GM13976 (cell line): ENCODE results near the gene SSR2.

Experiments used
- DNase-seq: peaks from one replicate; pipeline ENCODE4 v3.0.0; 2012; ENCODE audit warnings: low spot score
- CTCF ChIP-seq: IDR thresholded peaks from 2 replicates; pipeline ENCODE4 v1.5.1; 2012; ENCODE audit warnings: borderline replicate concordance, mild to moderate bottlenecking; ENCODE audit not compliant: insufficient read depth; ENCODE audit errors: extremely low read depth, missing control alignments, control extremely low read depth
- in situ Hi-C: fragments of 300-500 bp; cut with MboI; formaldehyde crosslinking; loops from one replicate; pipeline ENCODE4 v1.12.0; 2022; ENCODE audit warnings: low sequenced_read_pairs, mixed read lengths, inconsistent platforms; ENCODE audit not compliant: unreplicated experiment

The SSR2 gene

GRCh38 chr1:155977690-155978324, 42.9 kb downstream of the SSR2 start:
- in situ Hi-C loops: no loop called here
- peak; percentile 76 for DNase-seq
- TF ChIP-seq CTCF: no peak

GRCh38 chr1:155976913-155977689, 43.6 kb downstream of the SSR2 start:
- in situ Hi-C loops: no loop called here
- no peak for TF ChIP-seq CTCF
- peak; percentile 25 for DNase-seq

GRCh38 chr1:155976062-155976912, 44.5 kb downstream of the SSR2 start:
- peak; percentile 71 for DNase-seq
- no peak for TF ChIP-seq CTCF
- in situ Hi-C loops: no loop called here

- in situ Hi-C loops: no loop called here
- no peak for TF ChIP-seq CTCF
- DNase-seq: peak; percentile 32
Observed at GRCh38 chr1:155975375-155976061, 45.2 kb downstream of the SSR2 start.

GRCh38 chr1:155974208-155975115, 46.3 kb downstream of the SSR2 start:
- in situ Hi-C loops: no loop called here
- no peak for DNase-seq
- no peak for TF ChIP-seq CTCF
